HG03565 (cell line): ENCODE data around the gene CMPK2.
A peak's percentile ranks its signal among the peaks of the same experiment; 100 is the strongest.
"Not testable (repeated sequence)": the region's sequence is repeated elsewhere in the genome, so short reads cannot be mapped to it uniquely, and the experiment has no call there.

ENCODE experiments used
- ATAC-seq: cut with Tn5 transposase; IDR thresholded peaks from one replicate; pipeline ENCODE4 v1.9.1; 2021; ENCODE audit warnings: mild to moderate bottlenecking, moderate library complexity; ENCODE audit not compliant: unreplicated experiment

The CMPK2 gene

GRCh38 chr2:6865346-6866274, at the start of gene CMPK2:
CMPK2 (minus strand) TSS chr2:6865907; CDS start chr2:6865696, 211 bp downstream.
- ATAC-seq: peak; percentile 74

GRCh38 chr2:6915399-6915798, 49.7 kb upstream of the CMPK2 start:
- no peak for ATAC-seq

- ATAC-seq: no peak
Observed at GRCh38 chr2:6914828-6915227, 49.1 kb upstream of the CMPK2 start.

GRCh38 chr2:6913415-6914157, 47.9 kb upstream of the CMPK2 start:
- no peak for ATAC-seq

- ATAC-seq: no peak
Observed at GRCh38 chr2:6911721-6912120, 46.0 kb upstream of the CMPK2 start.

GRCh38 chr2:6909431-6910385, 44.0 kb upstream of the CMPK2 start:
- ATAC-seq: peak; percentile 99

GRCh38 chr2:6908291-6908690, 42.6 kb upstream of the CMPK2 start:
- ATAC-seq: no peak

- ATAC-seq: no peak
Observed at GRCh38 chr2:6906165-6906741, 40.5 kb upstream of the CMPK2 start.

- no peak for ATAC-seq
Observed at GRCh38 chr2:6905668-6906067, 40.0 kb upstream of the CMPK2 start.

- not testable (repeated sequence) for ATAC-seq
Observed at GRCh38 chr2:6902581-6902980, 36.9 kb upstream of the CMPK2 start.

- ATAC-seq: peak; percentile 41
Observed at GRCh38 chr2:6896930-6897759, 31.4 kb upstream of the CMPK2 start.

GRCh38 chr2:6893876-6894482, 28.3 kb upstream of the CMPK2 start:
- ATAC-seq: no peak

GRCh38 chr2:6888724-6889123, 23.0 kb upstream of the CMPK2 start:
- ATAC-seq: no peak

GRCh38 chr2:6887751-6888192, 22.1 kb upstream of the CMPK2 start:
- no peak for ATAC-seq

GRCh38 chr2:6885968-6886367, 20.3 kb upstream of the CMPK2 start:
- no peak for ATAC-seq

- ATAC-seq: no peak
Observed at GRCh38 chr2:6885551-6885950, 19.8 kb upstream of the CMPK2 start.

- ATAC-seq: no peak
Observed at GRCh38 chr2:6883448-6884122, 17.9 kb upstream of the CMPK2 start.

- ATAC-seq: no peak
Observed at GRCh38 chr2:6881516-6881915, 15.8 kb upstream of the CMPK2 start.

GRCh38 chr2:6881046-6881445, 15.3 kb upstream of the CMPK2 start:
- no peak for ATAC-seq
